ENCODE measurements around the gene TEAD1. TPM values are rescaled to one million over a fixed set of nuclear protein-coding genes. Genes with fewer than 3 reads are reported as not detected.

Gene TEAD1
- polyA plus RNA-seq, 2 of the 4 experiments (the other 2 are of a cell fraction) = 111 to 112 TPM

GRCh38 chr11:12695873-12696272 is 21.7 kb downstream of the TEAD1 start:
- DNase-seq (ENCODE audit: low read depth in 1 of 2, low spot score in 1 of 2) = no peak
- H3K4me2 ChIP-seq = peak overlapping the region; percentile 90
- no peak for FAIRE-seq
- H3K4me3 ChIP-seq = no peak overlapping the region
- peaks cover 93% of the 10 kb centered on the region for H3K4me1 ChIP-seq
- 83% methylated on average over 3 of the region's 3 CpGs for WGBS (ENCODE audit: missing lambda C conversion rate)
- ChIA-PET CTCF (no interaction called here), POLR2A (interaction anchor here (0.6 kb wide), 1 partner anchor 28 kb away, joined by 3 read pairs; no protein-coding TSS in a partner anchor)
- TF ChIP-seq PHF8 (IDR thresholded peaks at IDR 0.05; ENCODE audit: borderline replicate concordance, low read depth) (no peak), HMGXB4 (CRISPR knock-in tag; IDR thresholded peaks at IDR 0.05; ENCODE audit: borderline replicate concordance) (no peak), REST (IDR thresholded peaks at IDR 0.05) (no peak), RARB (CRISPR knock-in tag; IDR thresholded peaks at IDR 0.05) (no peak), HOXA7 (CRISPR knock-in tag; IDR thresholded peaks at IDR 0.05) (no peak), EHMT2 (IDR thresholded peaks at IDR 0.05; ENCODE audit: low read depth) (no peak), NR3C1 (IDR thresholded peaks at IDR 0.05) (no peak), ZNF302 (CRISPR knock-in tag; IDR thresholded peaks at IDR 0.05) (no peak), BCL3 (IDR thresholded peaks at IDR 0.05) (no peak), MAFK (IDR thresholded peaks at IDR 0.05; ENCODE audit: partially characterized antibody) (no peak), HES2 (IDR thresholded peaks at IDR 0.05) (no peak), MYC (IDR thresholded peaks at IDR 0.05; ENCODE audit: borderline replicate concordance, low read length) (no peak), CBX2 (IDR thresholded peaks at IDR 0.05; ENCODE audit: borderline replicate concordance, low read depth) (no peak), KDM1A (IDR thresholded peaks at IDR 0.05; ENCODE audit: low read depth) (no peak), FOSL2 (IDR thresholded peaks at IDR 0.05) (no peak), FOSL2 (CRISPR knock-in tag; IDR thresholded peaks at IDR 0.05) (no peak), CHD2 (IDR thresholded peaks at IDR 0.05; ENCODE audit: low read length, partially characterized antibody) (no peak), CBX8 (IDR thresholded peaks at IDR 0.05) (no peak), PBX3 (IDR thresholded peaks at IDR 0.05) (no peak)
- H3K9me3 ChIP-seq = no peaks in the 10 kb centered on the region
- H3K27ac ChIP-seq = peak overlapping the region; percentile 92 to 94
- no peak for ATAC-seq

Data from A549 (cell line).